ENCODE data around the gene ADAMTS2. TPM values are rescaled to one million over a fixed set of nuclear protein-coding genes. Genes with fewer than 3 reads are reported as not detected.
A peak's percentile ranks its signal among the peaks of the same experiment; 100 is the strongest.

The ADAMTS2 gene
- total RNA-seq, 4 donors from 2014 or later, result 6.0 to 20.9 (median 13.5) TPM

GRCh38 chr5:179245031-179245430, 100.2 kb downstream of the ADAMTS2 start:
- in situ Hi-C loops (cut with MboI; ENCODE audit: low pct_ligation_motif_present in 1 of 4, low pct_unique_long_range_greater_than_20kb in 1 of 4, low sequenced_read_pairs in 3 of 4), result no loop called here
- Histone ChIP-seq H3K27me3 (no peaks in the 10 kb centered on the region), H3K27ac (no peak overlapping the region), H3K4me3 (no peak overlapping the region), H3K36me3 (no peaks in the 10 kb centered on the region), H3K9me3 (no peaks in the 10 kb centered on the region), H3K4me1 (peaks cover 0 to 2% (median 0%) of the 10 kb centered on the region in 4 donors)
- no peak for DNase-seq
- TF ChIP-seq EP300 (IDR thresholded peaks at IDR 0.05; ENCODE audit: low read depth) (no peak), CTCF (IDR thresholded peaks at IDR 0.05) (no peak), POLR2A (IDR thresholded peaks at IDR 0.05) (no peak), POLR2AphosphoS5 (IDR thresholded peaks at IDR 0.05) (no peak)
- 78 to 100% methylated on average over 1 to 4 of the region's 4 CpGs for WGBS, 2 donors (ENCODE audit: low coverage in 1 of 2)
- intact Hi-C loops (cut with DNase I; ENCODE audit: low total_unique reads), result loop anchor here (10.0 kb wide), 1 partner anchor 1430 kb away; no protein-coding TSS in a partner anchor

GRCh38 chr5:179244044-179244443, 101.2 kb downstream of the ADAMTS2 start:
- Histone ChIP-seq H3K27me3 (no peaks in the 10 kb centered on the region), H3K36me3 (no peaks in the 10 kb centered on the region), H3K4me3 (no peak overlapping the region), H3K9me3 (no peaks in the 10 kb centered on the region), H3K27ac (peak overlapping the region in 2 of 4 donors; percentile 18 to 32), H3K4me1 (peaks cover 0 to 2% (median 0%) of the 10 kb centered on the region in 4 donors)
- in situ Hi-C loops (cut with MboI; ENCODE audit: low pct_ligation_motif_present in 1 of 4, low pct_unique_long_range_greater_than_20kb in 1 of 4, low sequenced_read_pairs in 3 of 4) (no loop called here), intact Hi-C loops (cut with DNase I; ENCODE audit: low total_unique reads) (loop anchor here (10.0 kb wide), 1 partner anchor 1431 kb away; no protein-coding TSS in a partner anchor)
- TF ChIP-seq EP300 (IDR thresholded peaks at IDR 0.05; ENCODE audit: low read depth) (no peak), POLR2AphosphoS5 (IDR thresholded peaks at IDR 0.05) (no peak), CTCF (IDR thresholded peaks at IDR 0.05) (no peak), POLR2A (IDR thresholded peaks at IDR 0.05) (no peak)
- 58 to 62% methylated on average over 2 to 5 of the region's 5 CpGs for WGBS, 2 donors (ENCODE audit: low coverage in 1 of 2)
- DNase-seq, result no peak

GRCh38 chr5:179243333-179243732, 101.9 kb downstream of the ADAMTS2 start:
- peak in 2 of 3 donors; percentile 7 to 27 for TF ChIP-seq POLR2AphosphoS5 (IDR thresholded peaks at IDR 0.05)
- no peak for TF ChIP-seq POLR2A (IDR thresholded peaks at IDR 0.05)
- TF ChIP-seq CTCF (IDR thresholded peaks at IDR 0.05), result no peak
- intact Hi-C loops (cut with DNase I; ENCODE audit: low total_unique reads) (loop anchor here (10.0 kb wide), 1 partner anchor 1431 kb away; no protein-coding TSS in a partner anchor), in situ Hi-C loops (cut with MboI; ENCODE audit: low pct_ligation_motif_present in 1 of 4, low pct_unique_long_range_greater_than_20kb in 1 of 4, low sequenced_read_pairs in 3 of 4) (no loop called here)
- 39 to 45% methylated on average over 3 of the region's 3 CpGs for WGBS, 2 donors (ENCODE audit: low coverage in 1 of 2)
- Histone ChIP-seq H3K36me3 (no peaks in the 10 kb centered on the region), H3K9me3 (no peaks in the 10 kb centered on the region), H3K4me1 (peaks cover 0 to 2% (median 0%) of the 10 kb centered on the region in 4 donors), H3K27me3 (no peaks in the 10 kb centered on the region), H3K4me3 (no peak overlapping the region), H3K27ac (peak overlapping the region in 3 of 4 donors; percentile 16 to 32 (median 18))
- DNase-seq, result peak; percentile 4

GRCh38 chr5:179242676-179243075, 102.6 kb downstream of the ADAMTS2 start:
- Histone ChIP-seq H3K27ac (peak overlapping the region in 3 of 4 donors; percentile 16 to 19 (median 18)), H3K27me3 (no peaks in the 10 kb centered on the region), H3K9me3 (no peaks in the 10 kb centered on the region), H3K4me3 (no peak overlapping the region), H3K4me1 (peaks cover 0 to 2% (median 0%) of the 10 kb centered on the region in 4 donors), H3K36me3 (no peaks in the 10 kb centered on the region)
- WGBS, 2 donors (ENCODE audit: low coverage in 1 of 2), result 0 to 77% methylated on average over 2 to 6 of the region's 6 CpGs
- no peak for DNase-seq
- in situ Hi-C loops (cut with MboI; ENCODE audit: low pct_ligation_motif_present in 1 of 4, low pct_unique_long_range_greater_than_20kb in 1 of 4, low sequenced_read_pairs in 3 of 4), result no loop called here
- TF ChIP-seq EP300 (IDR thresholded peaks at IDR 0.05; ENCODE audit: low read depth) (no peak), POLR2AphosphoS5 (IDR thresholded peaks at IDR 0.05) (no peak), POLR2A (IDR thresholded peaks at IDR 0.05) (no peak)
- intact Hi-C loops (cut with DNase I; ENCODE audit: low total_unique reads), result loop anchor here (10.0 kb wide), 1 partner anchor 1432 kb away; no protein-coding TSS in a partner anchor

Data from transverse colon (tissue), 4 donors.